G401 (cell line): ENCODE measurements around the gene PFKFB3. TPM values are rescaled to one million over a fixed set of nuclear protein-coding genes. Genes with fewer than 3 reads are reported as not detected.
"Not testable (repeated sequence)": the region's sequence is repeated elsewhere in the genome, so short reads cannot be mapped to it uniquely, and the experiment has no call there.

Source experiments
- DNase-seq: peaks from one replicate; pipeline ENCODE4 v3.0.0-alpha.2; 2015; ENCODE audit warnings: low spot score
- in situ Hi-C: cut with HindIII; loops from 2 replicates; pipeline ENCODE4 v1.10.0; 2016; ENCODE audit warnings: low sequenced_read_pairs, mixed read lengths
- total RNA-seq: library from RNA; depleted of rRNA; stranded (reverse); fragments of >200 nt; shearing (Covaris generic); gene quantifications from 2 replicates; pipeline ENCODE4 v1.2.3, GENCODE V29; 2014; rRNA removed

The PFKFB3 gene
- total RNA-seq, 1 experiment from 2014 or later: 11.0 TPM

DNA sequence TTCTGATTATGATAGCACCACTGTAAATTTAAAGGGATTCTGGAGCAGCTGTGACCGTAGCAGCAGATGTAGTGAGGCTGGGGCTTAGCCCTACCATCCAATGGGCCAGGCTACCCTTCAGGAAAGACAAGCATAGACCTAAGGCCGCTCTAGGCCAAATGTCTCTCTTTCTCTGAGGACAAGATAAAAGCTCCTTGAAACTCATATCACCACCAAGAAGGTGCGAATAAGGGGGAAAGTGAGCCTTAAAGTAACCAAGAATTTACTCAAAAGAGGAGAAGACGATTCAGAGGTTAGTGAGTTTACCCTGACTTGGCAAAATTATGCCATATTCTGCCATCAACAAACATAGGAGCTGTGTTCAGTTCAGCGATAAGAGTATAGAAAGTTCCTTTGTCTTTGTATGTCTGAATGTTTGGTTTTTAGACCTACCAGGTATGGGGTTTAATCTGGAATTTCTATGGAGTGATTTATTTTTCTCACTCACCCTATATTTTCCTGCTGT is 79.8 kb downstream of the PFKFB3 start:
- DNase-seq: no peak
- in situ Hi-C loops: no loop called here

DNA sequence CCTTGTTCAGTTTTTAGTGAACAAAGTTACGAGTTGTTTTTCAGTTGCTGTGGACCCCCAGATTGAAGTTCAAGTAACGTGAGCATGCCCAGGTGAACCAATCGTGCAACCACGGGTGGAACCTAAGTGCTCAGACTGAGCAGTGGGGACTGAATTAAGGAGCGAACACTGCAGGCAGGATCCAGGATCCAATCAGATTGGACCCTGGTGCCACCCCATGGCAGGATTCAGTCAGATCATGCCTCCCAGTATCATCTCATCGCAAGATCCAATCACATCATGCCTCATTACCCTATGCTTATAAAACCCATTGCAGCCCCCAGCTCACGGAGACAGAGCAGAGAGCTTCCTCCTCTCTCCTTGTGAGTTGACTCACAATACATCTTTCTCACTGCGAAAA is 80.9 kb downstream of the PFKFB3 start:
- in situ Hi-C loops: no loop called here
- DNase-seq: no peak

DNA sequence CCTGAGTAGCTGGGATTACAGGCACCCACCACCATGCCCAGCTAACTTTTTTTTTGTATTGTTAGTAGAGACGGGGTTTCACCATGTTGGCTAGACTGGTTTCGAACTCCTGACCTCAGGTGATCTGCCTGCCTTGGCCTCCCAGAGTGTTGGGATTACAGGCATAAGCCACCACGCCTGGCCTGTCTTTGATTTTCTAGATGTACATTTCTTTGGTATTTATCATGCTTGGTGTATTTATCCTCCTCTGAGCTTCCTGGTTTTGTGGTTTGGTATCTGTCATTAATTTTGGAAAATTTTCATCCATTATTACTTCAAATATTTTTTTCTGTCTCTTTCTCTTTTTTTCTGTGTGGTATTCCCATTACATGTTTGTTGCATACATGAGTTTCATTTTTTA is 87.9 kb downstream of the PFKFB3 start:
- in situ Hi-C loops, DNase-seq: not testable (repeated sequence)

DNA sequence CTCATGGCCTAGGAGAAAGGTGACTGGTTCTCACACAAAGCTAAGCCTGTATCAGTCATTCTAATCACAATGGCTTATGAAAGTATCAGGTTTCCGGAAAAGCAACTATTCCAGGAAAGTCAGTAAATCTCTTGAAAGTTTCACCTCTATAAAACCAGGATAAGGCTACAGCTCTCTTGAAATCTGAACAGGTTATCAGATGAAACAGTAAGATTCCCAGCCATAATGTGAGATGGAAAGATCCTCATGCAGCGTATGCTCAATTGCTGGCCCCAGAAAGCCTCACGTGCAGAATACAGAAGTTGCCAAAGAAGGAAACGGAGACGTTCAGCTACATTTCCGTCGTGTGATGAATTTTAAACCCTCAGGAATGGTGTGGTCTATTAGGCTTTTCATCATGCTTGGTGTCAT is 90.0 kb downstream of the PFKFB3 start:
- DNase-seq: no peak
- in situ Hi-C loops: no loop called here

DNA sequence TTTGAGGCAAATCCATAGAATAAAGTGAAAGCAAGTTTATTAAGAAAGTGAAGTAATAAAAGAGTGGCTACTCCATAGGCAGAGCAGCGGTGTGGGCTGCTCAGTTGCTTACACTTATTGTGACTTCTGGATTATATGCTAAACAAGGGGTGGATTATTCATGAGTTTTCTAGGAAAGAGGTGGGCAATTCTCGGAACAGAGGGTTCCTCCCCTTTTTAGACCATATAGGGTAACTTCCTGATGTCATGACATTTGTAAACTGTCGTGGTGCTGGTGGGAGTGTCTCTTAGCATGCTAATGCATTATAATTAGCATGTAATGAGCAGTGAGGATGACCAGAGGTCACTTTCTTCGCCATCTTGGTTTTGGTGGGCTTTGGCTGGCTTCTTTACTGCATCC is 93.7 kb downstream of the PFKFB3 start:
- in situ Hi-C loops, DNase-seq: not testable (repeated sequence)

DNA sequence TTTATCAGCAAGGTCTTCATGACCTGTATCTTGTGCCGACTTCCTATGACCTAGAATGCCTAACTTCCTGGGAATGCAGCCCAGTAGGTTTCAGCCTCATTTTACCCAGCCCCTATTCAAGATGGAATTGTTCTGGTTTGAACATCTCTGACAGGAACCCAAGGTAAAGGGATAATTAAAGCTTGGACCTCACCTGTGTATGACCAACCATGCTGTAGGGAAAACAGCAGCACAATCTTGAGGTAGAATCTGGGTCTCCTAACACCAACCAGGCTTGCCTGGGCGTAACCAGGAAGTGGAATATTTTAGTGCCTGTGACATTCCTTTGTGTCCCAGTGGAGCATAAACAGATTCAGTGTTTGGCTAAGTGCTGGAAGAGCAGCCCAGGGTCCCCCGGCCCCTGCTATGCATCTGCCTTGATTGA is 94.1 kb downstream of the PFKFB3 start:
- in situ Hi-C loops: no loop called here
- no peak for DNase-seq

DNA sequence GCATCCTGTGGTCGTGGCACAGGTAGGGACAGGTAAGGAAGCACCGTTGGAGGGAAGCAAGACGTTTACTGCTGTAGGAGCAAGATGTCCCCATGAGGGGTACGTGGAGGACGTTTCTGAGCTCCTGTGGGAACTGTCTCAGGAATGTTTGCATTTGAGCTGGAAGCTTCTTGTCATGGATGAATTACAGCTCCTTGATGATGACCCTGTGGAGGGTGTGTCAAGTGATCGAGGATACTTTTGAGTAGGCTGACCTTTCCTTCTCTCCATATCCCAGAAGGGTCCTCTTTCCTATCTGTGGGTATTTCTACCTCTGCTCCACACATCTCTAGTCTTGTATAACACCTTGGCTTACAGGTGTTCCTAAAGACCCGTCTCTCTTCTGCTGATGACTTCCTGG is 94.8 kb downstream of the PFKFB3 start:
- in situ Hi-C loops: no loop called here

DNA sequence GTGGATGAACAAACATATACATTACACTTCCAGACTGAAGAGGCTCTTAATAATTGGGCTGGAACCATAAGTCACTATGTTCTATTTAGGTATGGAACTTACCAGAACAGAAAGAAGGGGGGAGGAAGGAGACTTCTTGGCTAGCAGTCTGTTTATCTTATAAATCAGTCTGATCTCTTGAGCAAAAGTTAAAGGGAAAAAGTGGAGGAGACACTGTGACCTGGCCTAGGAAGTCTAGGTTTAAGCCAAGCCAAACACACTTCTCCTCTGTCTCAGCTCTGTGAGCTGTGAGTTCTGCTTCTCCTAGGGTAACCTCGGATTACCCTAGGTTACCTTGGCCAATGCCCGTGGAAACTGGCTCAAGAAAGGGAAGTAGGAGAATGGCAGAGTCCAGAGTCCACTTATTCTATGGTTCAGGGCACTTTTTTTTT is 95.2 kb downstream of the PFKFB3 start:
- in situ Hi-C loops: no loop called here
- DNase-seq: no peak

More for the DNA sequence above, 94.8 kb downstream of the PFKFB3 start:
- DNase-seq: no peak

DNA sequence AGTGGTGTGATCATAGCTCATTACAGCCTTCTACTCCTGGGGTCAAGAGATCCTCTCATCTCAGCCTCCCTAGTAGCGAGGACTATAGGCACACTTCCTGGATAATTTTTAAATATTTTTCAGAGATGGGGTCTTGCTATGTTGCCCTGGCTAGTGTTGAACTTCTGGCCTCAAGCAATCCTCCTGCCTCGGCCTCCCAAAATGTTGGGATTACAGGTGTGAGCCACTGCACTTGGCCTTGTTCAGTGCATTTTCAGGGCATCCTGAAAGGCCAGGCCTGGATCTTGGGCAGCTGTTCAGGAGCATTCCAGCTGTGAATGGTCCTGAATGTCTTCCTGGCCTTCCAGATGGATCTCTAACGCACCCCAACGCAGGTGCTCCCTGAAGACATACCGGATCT is 95.7 kb downstream of the PFKFB3 start:
- no peak for DNase-seq
- in situ Hi-C loops: no loop called here

DNA sequence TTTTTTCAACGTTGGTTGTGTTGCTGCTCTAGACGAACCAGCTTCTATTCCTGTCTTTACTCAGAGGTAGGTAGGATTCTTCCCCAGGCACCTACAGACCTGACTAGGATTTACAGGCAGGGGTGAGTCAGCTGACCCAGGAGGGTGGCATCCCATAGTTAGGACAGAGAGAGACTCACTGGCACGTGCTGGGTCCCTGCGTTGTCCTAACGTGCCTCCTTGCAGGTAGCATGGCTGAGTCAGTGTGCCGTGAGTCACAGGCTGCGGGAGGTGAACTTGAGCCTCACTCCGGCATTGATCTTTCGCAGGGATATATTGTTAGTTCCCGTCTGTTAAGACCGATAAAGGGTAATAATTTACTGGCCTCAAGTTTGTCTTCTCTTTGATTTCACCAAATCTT is 96.5 kb downstream of the PFKFB3 start:
- DNase-seq: no peak

DNA sequence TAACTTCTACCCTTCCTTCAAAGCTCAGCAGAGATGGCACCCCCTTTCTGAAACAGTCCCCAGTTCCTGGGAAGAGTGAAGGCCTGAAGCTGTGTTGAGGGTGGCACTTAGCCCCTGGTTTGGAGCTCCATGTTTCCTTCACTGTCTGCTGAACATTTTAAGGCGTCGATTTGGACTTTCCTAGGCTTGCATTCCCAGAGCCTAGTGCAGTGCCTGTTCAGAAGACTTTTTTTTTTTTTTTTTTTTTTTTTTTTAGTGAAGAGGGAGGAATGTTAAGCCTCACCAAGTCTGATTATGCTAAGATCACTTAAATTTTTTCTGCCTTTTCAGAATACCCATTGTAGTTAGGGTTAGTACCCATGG is 97.0 kb downstream of the PFKFB3 start:
- DNase-seq: no peak
- in situ Hi-C loops: no loop called here

More for the DNA sequence above, 96.5 kb downstream of the PFKFB3 start:
- in situ Hi-C loops: no loop called here

DNA sequence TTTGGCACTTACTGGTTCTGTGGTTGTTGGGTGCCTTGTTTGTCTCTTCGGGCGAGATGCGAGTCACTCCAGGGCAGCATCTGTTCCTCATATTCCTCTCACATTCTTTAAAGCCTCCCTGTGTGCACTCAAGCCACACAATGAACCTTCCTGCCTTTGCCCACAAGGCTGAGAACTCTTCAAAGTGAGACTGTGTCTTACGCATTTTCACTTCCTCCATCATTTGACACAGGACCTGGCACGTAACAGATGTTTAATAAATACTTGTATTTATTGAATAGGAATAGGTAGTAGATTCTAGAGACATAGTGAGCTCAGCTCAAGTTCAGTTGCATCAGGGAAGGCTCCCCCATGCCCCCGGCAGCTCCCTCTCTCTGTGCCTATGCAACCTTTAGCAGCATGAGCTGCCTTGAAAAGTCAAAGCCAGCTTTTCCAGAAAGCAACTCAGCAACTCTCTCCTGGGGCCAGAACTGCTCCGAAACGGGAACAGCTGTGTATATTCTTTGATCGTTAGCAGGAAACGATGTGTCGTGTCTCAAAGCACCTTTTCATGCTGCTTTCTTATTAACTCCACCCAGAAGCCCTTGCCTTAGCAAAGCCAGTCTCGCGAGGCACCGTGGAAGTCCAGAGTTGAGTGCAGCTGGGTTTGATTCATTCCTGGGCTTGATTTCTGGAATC is 97.5 kb downstream of the PFKFB3 start:
- DNase-seq: no peak
- in situ Hi-C loops: no loop called here

DNA sequence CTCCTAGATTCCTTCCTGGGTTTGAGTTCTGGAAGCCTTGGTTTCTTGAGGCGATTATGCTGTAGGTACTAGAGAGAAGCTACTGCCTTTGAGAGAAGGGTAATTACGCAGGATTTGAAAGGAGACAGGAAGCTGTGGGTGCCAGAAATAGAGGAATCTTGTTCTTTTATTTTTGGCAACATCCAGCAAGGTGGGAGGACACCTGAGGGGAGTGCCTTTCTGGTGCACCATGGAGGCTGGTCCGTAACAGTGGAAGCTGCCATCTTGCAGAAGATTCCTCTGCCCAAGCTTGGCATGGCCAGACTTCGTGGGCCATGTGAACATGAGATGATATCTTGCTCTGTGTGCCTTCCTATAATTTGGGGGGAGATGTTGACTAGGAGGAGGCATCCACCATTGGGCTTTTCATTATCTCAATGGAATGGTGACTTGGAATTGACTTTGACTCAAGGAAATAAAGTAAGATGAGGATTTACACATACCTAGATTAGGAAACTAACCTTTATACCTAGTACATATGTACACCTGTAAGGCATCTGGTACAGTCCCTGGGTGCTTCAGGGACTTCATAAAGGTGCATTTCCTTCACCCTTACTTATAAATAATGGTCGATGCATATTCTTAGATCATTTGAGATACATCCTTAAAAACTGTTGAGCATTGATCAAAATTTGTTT is 98.2 kb downstream of the PFKFB3 start:
- DNase-seq: no peak
- in situ Hi-C loops: no loop called here

DNA sequence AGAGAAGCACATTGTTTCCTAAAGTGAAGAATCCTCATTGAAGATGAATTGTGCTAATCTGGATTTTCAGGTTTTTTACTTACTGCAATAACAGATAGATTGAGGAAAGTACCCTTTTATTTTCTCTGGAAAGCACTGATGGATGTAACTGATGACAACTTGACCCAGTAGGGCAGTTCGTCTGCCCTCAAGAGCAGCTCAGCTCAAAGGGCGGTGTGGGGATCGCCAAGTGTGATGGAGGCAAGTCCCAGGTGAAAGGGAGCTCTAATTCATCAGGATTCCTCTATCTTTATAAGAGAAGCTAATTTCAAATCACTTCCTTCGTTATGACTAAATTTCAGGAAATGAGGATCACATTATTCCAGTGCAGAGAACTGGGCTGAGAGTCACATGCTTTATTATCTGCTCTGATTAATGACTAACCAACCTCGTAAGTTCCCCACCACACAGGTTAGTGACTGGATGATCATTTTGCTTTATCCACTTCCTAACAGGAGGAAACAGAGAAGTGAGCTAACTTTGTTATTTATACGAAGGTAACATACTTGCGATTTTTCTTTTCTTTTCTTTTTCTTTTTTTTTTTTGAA is 98.8 kb downstream of the PFKFB3 start:
- in situ Hi-C loops: no loop called here
- DNase-seq: no peak

Other genes starting within 250 kb of the PFKFB3 start
- gene IL15RA, start 225.4 kb upstream of the PFKFB3 start, total RNA-seq: 0.98 TPM in 1 of 2 replicates, not detected in the other
- not detected in 2 replicates for gene IL2RA, start 140.6 kb upstream of the PFKFB3 start, total RNA-seq
- gene RBM17, start 113.9 kb upstream of the PFKFB3 start, total RNA-seq: 28.6 and 41.9 TPM in 2 replicates